HCEC 1CT (cell line): ENCODE data around the gene TMEM60.
"Not testable (repeated sequence)": the region's sequence is repeated elsewhere in the genome, so short reads cannot be mapped to it uniquely, and the experiment has no call there.

Source experiments
- DNase-seq: peaks from one replicate; pipeline ENCODE4 v3.0.0-alpha.2; 2017

Gene TMEM60

GRCh38 chr7:77808517-77808916 lies 10.3 kb upstream of the TMEM60 start:
- no peak for DNase-seq

- DNase-seq, result no peak
These were observed 8.2 kb upstream of the TMEM60 start for GRCh38 chr7:77806425-77806824.

- no peak for DNase-seq
These were observed 4.5 kb upstream of the TMEM60 start for GRCh38 chr7:77802557-77803405.

GRCh38 chr7:77800730-77801129 lies 2.5 kb upstream of the TMEM60 start:
- DNase-seq, result no peak

GRCh38 chr7:77800158-77800557 lies 1.9 kb upstream of the TMEM60 start:
- no peak for DNase-seq

GRCh38 chr7:77799078-77799964 lies 1.1 kb upstream of the TMEM60 start:
- peak; percentile 20 for DNase-seq

GRCh38 chr7:77797734-77798393 lies 370 bp downstream of the TMEM60 start:
- DNase-seq, result peak; percentile 32

- DNase-seq, result no peak
These were observed 1.3 kb downstream of the TMEM60 start for GRCh38 chr7:77796960-77797359.

- no peak for DNase-seq
These were observed 2.1 kb downstream of the TMEM60 start for GRCh38 chr7:77796109-77796508.

GRCh38 chr7:77794000-77794399 lies 4.2 kb downstream of the TMEM60 start:
- DNase-seq, result no peak

- DNase-seq, result no peak
These were observed 6.3 kb downstream of the TMEM60 start for GRCh38 chr7:77791956-77792355.

GRCh38 chr7:77791336-77791735 lies 6.9 kb downstream of the TMEM60 start:
- DNase-seq, result no peak

GRCh38 chr7:77788327-77788902 lies 9.8 kb downstream of the TMEM60 start:
- no peak for DNase-seq

GRCh38 chr7:77786741-77787140 lies 11.5 kb downstream of the TMEM60 start:
- no peak for DNase-seq

- no peak for DNase-seq
These were observed 12.2 kb downstream of the TMEM60 start for GRCh38 chr7:77786018-77786417.

- DNase-seq, result not testable (repeated sequence)
These were observed 13.8 kb downstream of the TMEM60 start for GRCh38 chr7:77784426-77784825.

- DNase-seq, result no peak
These were observed 14.7 kb downstream of the TMEM60 start for GRCh38 chr7:77783545-77783944.

GRCh38 chr7:77783111-77783510 lies 15.1 kb downstream of the TMEM60 start:
- no peak for DNase-seq

- no peak for DNase-seq
These were observed 15.9 kb downstream of the TMEM60 start for GRCh38 chr7:77782383-77782782.

- DNase-seq, result no peak
These were observed 19.7 kb downstream of the TMEM60 start for GRCh38 chr7:77778535-77778934.

GRCh38 chr7:77771901-77772300 lies 26.3 kb downstream of the TMEM60 start:
- DNase-seq, result no peak

GRCh38 chr7:77770316-77770715 lies 27.9 kb downstream of the TMEM60 start:
- no peak for DNase-seq
